ENCODE results near the gene HMCN1.

DNA sequence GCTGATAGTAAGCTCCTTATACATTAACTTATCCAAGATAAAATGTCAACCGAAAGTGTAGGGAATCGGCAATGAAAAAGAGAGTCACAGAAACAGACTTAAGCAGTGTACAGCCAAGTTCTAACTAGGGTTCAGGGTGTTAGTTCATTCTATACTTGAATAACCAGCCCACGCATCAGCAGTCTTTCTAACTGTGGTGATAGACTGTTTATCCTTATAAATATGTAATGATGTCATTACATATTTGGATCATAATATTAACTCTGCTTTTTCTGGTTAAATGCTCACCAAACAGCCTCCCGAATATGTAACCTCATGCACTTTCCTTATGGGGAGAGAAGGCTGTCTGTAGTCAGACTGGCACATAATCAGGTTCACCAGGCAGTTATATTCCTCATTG is 11.0 kb downstream of the HMCN1 start:
- TF ChIP-seq, protein P1, sequence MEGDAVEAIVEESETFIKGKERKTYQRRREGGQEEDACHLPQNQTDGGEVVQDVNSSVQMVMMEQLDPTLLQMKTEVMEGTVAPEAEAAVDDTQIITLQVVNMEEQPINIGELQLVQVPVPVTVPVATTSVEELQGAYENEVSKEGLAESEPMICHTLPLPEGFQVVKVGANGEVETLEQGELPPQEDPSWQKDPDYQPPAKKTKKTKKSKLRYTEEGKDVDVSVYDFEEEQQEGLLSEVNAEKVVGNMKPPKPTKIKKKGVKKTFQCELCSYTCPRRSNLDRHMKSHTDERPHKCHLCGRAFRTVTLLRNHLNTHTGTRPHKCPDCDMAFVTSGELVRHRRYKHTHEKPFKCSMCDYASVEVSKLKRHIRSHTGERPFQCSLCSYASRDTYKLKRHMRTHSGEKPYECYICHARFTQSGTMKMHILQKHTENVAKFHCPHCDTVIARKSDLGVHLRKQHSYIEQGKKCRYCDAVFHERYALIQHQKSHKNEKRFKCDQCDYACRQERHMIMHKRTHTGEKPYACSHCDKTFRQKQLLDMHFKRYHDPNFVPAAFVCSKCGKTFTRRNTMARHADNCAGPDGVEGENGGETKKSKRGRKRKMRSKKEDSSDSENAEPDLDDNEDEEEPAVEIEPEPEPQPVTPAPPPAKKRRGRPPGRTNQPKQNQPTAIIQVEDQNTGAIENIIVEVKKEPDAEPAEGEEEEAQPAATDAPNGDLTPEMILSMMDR (IDR thresholded peaks at IDR 0.05; ENCODE audit: low read depth, low read length, poor library complexity, severe bottlenecking), result no peak
- no peak for TF ChIP-seq EZH2phosphoT487 (IDR thresholded peaks at IDR 0.05; ENCODE audit: borderline replicate concordance, low read length)

Data from DOHH2 (cell line).